HG03045 (cell line): ENCODE data around the gene MED20.

ENCODE experiments used
- ATAC-seq: cut with Tn5 transposase; IDR thresholded peaks from one replicate; pipeline ENCODE4 v1.9.1; 2021; ENCODE audit warnings: mild to moderate bottlenecking, moderate library complexity; ENCODE audit not compliant: unreplicated experiment

The MED20 gene

GRCh38 chr6:41941280-41942066 is 20.5 kb upstream of the MED20 start, which contains the start of gene CCND3:
TSS of gene CCND3 (minus strand) at chr6:41941808. CDS start at chr6:41941649, 159 bp downstream.
- ATAC-seq = peak; percentile 88

DNA sequence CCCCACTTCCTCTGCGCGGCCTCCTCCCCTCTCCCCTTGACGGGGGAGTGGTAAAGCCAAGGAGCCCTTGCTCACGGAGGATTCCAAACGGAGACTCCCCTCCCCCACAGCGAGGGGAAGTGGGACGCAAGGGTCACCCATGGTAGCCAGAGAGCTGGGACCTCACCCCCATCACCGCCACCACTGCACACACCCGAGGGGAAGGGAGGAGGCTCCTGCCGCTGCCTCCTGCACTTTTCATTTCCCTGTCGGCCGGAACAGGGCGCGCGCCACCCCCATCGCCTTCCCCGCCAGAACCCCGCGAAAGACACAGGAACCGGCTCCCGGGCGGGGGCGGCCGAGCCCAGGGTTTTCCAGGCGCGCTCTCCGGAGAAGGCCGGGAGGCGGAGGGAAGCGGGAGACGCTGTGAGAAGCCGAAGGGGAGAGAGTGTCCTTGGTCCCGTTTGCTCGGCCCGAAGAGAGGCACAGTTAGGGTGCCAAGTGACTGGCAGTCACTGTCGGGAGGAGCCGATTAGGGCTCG is 19.9 kb upstream of the MED20 start:
- peak; percentile 16 for ATAC-seq

DNA sequence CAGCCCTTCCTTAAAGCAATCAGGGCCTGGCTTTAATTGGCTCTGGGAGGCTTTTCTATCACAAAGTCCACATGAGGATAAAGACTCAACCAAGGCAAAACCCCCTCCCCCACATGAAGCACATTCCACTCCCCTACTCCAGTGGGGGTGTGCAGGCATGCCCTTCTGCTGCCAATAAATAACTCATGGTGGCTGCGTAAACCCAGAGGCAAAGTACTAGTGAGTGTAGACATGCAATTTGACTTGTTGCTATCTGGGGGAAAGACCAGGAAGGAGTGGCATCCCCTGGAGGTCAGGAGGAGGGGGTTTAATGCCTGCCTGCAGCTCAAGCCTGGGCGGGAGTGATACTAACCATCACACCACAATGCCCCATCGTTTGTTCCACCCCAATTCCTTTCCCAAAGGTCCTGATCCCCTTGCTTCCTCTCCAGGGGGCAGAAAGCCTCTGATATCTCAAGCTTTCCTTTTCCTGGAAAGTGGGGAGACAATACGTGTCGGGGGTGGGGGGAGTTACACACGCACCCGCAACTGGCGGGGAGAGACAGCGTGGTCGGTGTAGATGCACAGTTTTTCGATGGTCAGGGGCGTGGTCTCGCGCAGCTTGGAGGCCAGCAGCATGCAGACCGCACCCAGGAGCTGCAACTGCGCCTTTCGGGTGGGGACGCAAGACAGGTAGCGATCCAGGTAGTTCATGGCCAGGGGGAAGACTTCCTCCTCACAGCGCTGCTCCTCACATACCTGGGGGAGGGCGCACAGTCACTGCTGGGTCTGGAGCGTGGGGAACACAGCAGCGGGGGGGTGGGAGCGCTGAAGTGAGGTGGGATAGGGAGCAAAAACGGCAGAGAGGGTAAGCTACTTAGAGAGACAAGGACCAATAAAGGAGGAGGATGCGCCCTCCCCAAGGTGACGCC is 19.2 kb upstream of the MED20 start:
- ATAC-seq = no peak

GRCh38 chr6:41939176-41939847 is 18.4 kb upstream of the MED20 start:
- ATAC-seq = no peak

DNA sequence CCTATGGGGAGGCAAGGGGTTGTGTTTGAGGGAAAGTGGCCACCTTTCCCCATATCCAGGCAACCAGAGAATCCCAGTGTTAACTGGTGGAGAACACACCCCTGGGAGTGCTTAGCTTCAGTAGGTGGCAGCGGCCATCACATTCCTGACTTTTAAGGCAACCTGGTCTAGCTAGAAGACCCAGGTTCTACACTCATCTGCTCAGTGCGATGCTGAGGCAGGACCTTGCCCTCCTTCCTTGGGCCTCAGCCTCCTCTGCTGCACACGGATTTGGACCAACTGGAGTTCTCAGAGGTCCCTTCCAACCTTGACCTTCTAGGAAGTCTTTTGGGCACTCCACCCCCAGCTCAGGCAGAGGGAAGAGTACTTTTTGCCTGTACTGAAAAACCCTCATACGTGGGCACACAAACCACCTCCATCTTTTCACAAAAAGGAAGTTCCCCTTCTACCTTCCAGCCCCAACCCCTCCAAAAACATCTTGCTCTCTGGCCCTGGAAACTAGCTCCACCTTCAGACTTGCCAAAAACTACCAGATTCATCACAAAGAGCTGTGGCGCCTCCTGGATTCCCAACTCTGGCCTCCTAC is 17.7 kb upstream of the MED20 start:
- no peak for ATAC-seq

- ATAC-seq = no peak
Measured at GRCh38 chr6:41937861-41938574, 17.1 kb upstream of the MED20 start.

DNA sequence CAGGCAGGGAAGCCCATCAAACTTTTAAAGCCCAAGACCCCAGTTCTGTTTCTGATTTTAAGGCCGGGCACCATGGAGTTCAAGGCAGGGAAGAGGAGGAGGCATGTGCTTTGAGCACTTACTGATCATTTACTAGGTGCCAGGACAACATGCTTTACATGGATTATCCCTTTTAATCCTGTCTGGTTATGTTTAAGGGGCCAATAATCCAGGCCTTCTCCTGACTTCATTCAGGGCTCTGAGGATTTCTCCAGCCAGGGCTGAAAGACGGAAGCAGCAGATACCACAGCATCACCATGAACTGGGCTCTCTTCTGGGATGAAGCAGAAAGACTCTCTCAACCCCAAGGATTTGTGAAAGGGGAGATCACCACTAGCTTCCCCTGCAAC is 16.5 kb upstream of the MED20 start:
- ATAC-seq = no peak

- ATAC-seq = no peak
Measured at GRCh38 chr6:41936073-41936837, 15.3 kb upstream of the MED20 start.

DNA sequence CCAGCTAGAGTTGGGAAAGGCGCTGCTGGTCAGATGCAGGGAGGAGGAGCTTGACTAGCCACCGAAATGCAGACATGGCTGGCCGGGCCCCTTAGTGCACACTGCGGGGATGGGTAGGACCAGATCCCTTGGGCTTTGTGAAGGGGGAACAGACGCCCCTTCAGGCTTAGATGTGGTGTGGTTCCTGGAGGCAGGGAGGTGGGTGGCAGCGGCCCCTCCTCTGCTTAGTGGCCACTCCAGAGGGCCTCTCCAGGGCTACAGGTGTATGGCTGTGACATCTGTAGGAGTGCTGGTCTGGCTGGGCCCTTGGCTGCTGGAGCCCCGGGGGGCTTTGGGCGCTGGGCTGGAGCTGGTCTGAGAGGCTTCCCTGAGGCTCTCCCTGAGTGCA is 14.7 kb upstream of the MED20 start:
- no peak for ATAC-seq

GRCh38 chr6:41935193-41935574 is 14.2 kb upstream of the MED20 start:
- ATAC-seq = no peak

DNA sequence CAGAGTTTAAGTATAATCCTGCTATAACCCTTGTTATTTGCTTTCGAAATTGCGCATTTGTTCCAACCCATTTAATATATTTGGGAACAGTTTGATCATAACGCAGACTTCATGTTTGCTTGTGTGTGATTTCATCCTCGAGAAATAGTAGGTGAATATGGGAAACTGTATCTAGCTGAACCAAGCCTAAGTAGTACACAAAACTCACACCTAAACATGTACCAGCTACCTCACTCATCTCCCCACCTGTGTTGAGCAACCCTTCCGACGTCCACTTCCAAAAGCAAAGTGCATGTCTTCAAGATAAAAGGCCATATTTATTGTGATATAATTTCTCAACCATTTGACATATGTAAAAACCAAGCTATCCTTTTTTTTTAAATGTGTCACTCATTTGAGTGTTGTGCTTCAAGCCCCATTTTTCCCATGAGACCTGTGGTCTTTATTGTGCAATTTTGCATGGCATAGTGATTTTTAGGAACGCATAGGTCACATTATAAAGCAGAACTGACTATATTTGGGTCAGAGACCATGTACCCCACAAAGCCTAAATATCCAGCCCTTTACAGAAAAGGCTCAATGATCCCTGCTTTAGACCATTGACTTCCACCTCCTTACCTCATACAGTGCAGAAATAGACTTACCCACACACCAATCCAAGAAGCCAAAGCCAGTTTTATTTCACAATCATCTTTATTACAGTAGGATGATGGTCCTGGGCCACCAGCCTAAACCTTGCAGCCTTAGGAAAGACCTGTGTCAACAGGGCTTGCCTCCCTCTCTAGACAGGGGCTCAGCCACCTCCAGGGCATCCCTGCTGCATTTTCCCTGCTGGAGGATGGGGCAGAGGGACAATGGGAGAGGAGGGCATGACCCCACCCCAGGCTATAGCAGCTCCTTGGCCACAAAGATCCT is 13.6 kb upstream of the MED20 start:
- no peak for ATAC-seq

DNA sequence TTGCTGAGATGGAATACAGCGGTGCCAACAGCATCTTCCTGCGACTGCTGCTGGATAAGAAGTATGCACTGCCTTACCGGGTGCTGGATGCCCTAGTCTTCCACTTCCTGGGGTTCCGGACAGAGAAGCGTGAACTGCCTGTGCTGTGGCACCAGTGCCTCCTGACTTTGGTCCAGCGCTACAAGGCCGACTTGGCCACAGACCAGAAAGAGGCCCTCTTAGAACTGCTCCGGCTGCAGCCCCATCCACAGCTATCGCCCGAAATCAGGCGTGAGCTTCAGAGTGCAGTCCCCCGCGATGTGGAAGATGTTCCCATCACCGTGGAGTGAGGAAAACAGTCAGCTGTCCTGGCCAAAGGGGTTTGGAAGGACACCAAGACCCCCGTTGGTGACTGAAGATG is 11.4 kb upstream of the MED20 start:
- ATAC-seq = no peak

DNA sequence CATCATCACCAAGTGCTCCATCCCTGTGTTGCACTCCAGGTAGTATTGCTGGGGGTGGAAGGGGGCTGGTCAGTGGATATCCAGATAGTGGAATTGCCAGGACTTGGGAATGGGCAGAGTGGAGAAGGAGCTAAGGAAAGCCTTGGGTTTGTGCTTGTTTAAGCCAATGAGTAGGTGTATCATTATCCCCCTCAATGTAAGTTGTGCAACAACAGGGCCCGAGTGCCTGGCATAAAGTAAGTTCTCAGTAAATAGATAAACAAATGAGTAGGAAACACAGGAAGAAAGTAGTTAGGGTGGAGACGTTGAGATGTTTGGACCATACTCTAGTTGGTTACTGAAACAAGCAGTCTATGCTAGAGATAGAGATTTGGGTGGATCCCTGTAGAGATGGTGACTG is 10.9 kb upstream of the MED20 start:
- no peak for ATAC-seq

DNA sequence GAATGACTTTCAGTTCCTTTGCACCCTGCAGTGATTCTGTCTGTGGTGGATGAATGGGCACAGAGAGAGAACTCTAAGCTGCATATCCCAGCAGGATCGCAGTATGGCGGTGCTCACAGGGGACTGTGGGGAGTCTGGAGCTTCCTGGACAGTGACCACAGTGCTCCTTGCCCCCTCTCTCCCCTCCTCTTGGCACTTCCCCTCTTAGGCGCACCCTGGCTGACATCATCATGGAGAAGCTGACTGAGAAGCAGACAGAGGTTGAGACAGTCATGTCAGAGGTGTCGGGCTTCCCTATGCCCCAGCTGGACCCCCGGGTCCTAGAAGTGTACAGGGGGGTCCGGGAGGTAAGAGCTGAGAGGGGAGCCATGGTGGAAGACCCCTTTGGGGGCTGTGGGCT is 9.0 kb upstream of the MED20 start:
- no peak for ATAC-seq

DNA sequence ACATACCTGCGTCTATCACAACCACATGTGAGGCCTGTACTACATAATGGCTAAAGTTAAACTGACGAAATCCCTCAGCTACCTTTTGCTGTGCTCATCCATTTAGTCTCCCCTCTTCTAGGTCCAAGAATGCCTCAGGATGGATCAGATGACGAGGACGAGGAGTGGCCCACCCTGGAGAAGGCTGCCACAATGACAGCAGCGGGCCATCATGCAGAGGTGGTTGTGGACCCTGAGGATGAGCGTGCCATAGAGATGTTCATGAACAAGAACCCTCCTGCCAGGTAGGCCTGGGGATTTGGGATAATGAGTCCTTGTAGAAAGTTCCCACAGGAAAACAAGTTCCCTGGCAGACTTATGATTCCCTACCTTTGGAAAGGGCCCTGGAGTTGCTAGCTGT is 6.3 kb upstream of the MED20 start:
- ATAC-seq = no peak

- ATAC-seq = no peak
Measured at GRCh38 chr6:41922154-41922553, 1.2 kb upstream of the MED20 start.

- no peak for ATAC-seq
Measured at GRCh38 chr6:41921712-41921998, 716 bp upstream of the MED20 start.

DNA sequence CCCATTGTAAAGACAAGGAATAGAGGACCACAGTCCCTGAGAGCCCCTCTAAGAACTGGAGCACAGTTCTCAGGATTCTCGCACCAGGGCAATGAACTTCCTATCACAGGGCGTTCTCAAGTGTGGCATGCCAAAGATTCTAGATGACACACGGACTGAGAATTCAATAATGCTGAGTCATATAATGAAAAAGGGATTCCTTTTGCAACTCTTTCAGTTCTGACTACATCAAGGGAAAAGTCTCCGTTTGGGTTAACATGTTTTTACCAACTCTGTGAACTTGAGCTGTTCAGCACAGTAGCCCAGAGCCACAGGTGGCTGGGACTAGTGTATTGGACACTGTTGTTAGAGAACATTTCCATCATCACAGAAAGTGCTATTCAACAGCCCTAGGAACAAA is 3.4 kb downstream of the MED20 start:
- ATAC-seq = no peak
